ENCODE measurements around the gene ZNF611. TPM values are rescaled to one million over a fixed set of nuclear protein-coding genes. Genes with fewer than 3 reads are reported as not detected.
"Not testable (repeated sequence)": the region's sequence is repeated elsewhere in the genome, so short reads cannot be mapped to it uniquely, and the experiment has no call there.

The ZNF611 gene
- total RNA-seq, 1 experiment from 2014 or later, result 21.1 TPM

- peak; percentile 47 for DNase-seq (ENCODE audit: low read depth)
Observed at GRCh38 chr19:52716522-52716921, 18.3 kb downstream of the ZNF611 start.

GRCh38 chr19:52715902-52716301 is 18.9 kb downstream of the ZNF611 start:
- DNase-seq (ENCODE audit: low read depth), result peak; percentile 98

GRCh38 chr19:52715330-52715729 is 19.5 kb downstream of the ZNF611 start:
- not testable (repeated sequence) for DNase-seq (ENCODE audit: low read depth)

- DNase-seq (ENCODE audit: low read depth), result not testable (repeated sequence)
Observed at GRCh38 chr19:52713051-52713450, 21.8 kb downstream of the ZNF611 start.

- not testable (repeated sequence) for DNase-seq (ENCODE audit: low read depth)
Observed at GRCh38 chr19:52711661-52712060, 23.2 kb downstream of the ZNF611 start.

- no peak for DNase-seq (ENCODE audit: low read depth)
Observed at GRCh38 chr19:52710538-52710937, 24.3 kb downstream of the ZNF611 start.

- not testable (repeated sequence) for DNase-seq (ENCODE audit: low read depth)
Observed at GRCh38 chr19:52705615-52706014, 29.2 kb downstream of the ZNF611 start.

GRCh38 chr19:52703917-52704316 is 30.9 kb downstream of the ZNF611 start:
- DNase-seq (ENCODE audit: low read depth), result no peak

GRCh38 chr19:52700673-52701072 is 34.2 kb downstream of the ZNF611 start:
- DNase-seq (ENCODE audit: low read depth), result no peak

- DNase-seq (ENCODE audit: low read depth), result not testable (repeated sequence)
Observed at GRCh38 chr19:52699555-52699954, 35.3 kb downstream of the ZNF611 start.

- DNase-seq (ENCODE audit: low read depth), result no peak
Observed at GRCh38 chr19:52695996-52696395, 38.8 kb downstream of the ZNF611 start.

- DNase-seq (ENCODE audit: low read depth), result no peak
Observed at GRCh38 chr19:52694921-52695320, 39.9 kb downstream of the ZNF611 start.

GRCh38 chr19:52694281-52694680 is 40.6 kb downstream of the ZNF611 start:
- not testable (repeated sequence) for DNase-seq (ENCODE audit: low read depth)

- no peak for DNase-seq (ENCODE audit: low read depth)
Observed at GRCh38 chr19:52692431-52693008, 42.3 kb downstream of the ZNF611 start.

- no peak for DNase-seq (ENCODE audit: low read depth)
Observed at GRCh38 chr19:52691737-52692136, 43.1 kb downstream of the ZNF611 start.

- no peak for DNase-seq (ENCODE audit: low read depth)
Observed at GRCh38 chr19:52691215-52691610, 43.6 kb downstream of the ZNF611 start.

- peak; percentile 95 for DNase-seq (ENCODE audit: low read depth)
Observed at GRCh38 chr19:52690369-52691214, 44.3 kb downstream of the ZNF611 start.

- peak; percentile 34 for DNase-seq (ENCODE audit: low read depth)
Observed at GRCh38 chr19:52689843-52690368, 44.9 kb downstream of the ZNF611 start.

GRCh38 chr19:52688925-52689796 is 45.7 kb downstream of the ZNF611 start:
- DNase-seq (ENCODE audit: low read depth), result not testable (repeated sequence)

GRCh38 chr19:52688335-52688734 is 46.5 kb downstream of the ZNF611 start:
- no peak for DNase-seq (ENCODE audit: low read depth)

- no peak for DNase-seq (ENCODE audit: low read depth)
Observed at GRCh38 chr19:52687684-52688083, 47.2 kb downstream of the ZNF611 start.

- DNase-seq (ENCODE audit: low read depth), result no peak
Observed at GRCh38 chr19:52685811-52686210, 49.0 kb downstream of the ZNF611 start.
